ENCODE measurements around the gene WBP1.
"Not testable (repeated sequence)": the region's sequence is repeated elsewhere in the genome, so short reads cannot be mapped to it uniquely, and the experiment has no call there.

The WBP1 gene

DNA sequence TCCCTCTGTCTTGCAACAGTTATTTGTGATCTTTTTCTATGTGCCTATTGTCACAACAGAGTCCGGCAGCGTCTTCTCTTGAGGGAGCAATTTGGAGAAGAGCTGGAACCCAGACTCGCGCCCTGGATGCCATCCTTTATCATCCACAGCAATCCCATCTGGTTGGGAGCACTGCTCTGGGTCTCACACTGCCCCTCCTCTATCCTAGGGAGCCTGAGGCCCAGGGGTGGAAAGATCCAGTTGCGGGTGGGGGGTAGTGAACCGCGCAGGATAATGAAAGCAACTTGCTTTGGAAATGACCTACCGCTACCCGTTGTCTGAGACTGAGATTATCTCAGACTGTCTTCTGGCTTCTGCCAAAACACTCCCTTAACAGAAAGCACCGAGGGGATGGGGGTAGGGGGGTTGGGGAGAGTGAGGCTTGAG, 713 bp downstream of the WBP1 start:
- Histone ChIP-seq H3K9me3 (ENCODE audit: control insufficient read depth, insufficient read depth, low read depth, low read length) (no peaks in the 10 kb centered on the region), H3K4me1 (ENCODE audit: control insufficient read depth, insufficient read depth, low read length) (0 out of 2 replicates have a peak, but pooled peaks cover 5% of the 10 kb centered on the region), H3K36me3 (ENCODE audit: control insufficient read depth, insufficient read depth, low read length) (peaks cover 23% of the 10 kb centered on the region), H3K27ac (ENCODE audit: low read depth, low read length) (no peak overlapping the region), H3K9ac (ENCODE audit: low read length) (peak overlapping the region; percentile 89), H3K27me3 (ENCODE audit: control insufficient read depth, insufficient read depth, low read length) (no peaks in the 10 kb centered on the region), H3K4me3 (ENCODE audit: low read depth, low read length) (peak overlapping the region; percentile 91)

DNA sequence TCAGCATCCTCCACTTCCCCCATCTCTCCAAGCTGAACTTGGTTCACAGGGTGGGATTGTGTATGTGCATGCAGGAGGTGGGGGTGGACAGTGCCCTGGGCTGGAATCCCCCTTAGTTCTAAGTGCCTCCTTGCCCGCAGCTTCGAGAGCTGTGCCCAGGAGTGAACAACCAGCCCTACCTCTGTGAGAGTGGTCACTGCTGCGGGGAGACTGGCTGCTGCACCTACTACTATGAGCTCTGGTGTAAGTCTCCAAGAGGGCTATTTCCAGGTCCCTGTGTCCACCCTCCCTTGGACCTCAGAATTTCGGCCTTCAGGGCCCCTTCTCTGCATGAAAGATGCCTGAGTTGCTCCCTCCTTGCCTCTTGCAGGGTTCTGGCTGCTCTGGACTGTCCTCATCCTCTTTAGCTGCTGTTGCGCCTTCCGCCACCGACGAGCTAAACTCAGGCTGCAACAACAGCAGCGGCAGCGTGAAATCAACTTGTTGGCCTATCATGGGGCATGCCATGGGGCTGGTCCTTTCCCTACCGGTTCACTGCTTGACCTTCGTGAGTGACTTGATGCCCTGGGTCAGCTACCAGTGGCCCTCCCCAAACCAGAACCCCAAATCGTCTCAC, 1.4 kb downstream of the WBP1 start:
- not testable (repeated sequence) for H3K27me3 ChIP-seq (ENCODE audit: control insufficient read depth, insufficient read depth, low read length); H3K27ac ChIP-seq (ENCODE audit: low read depth, low read length); H3K4me1 ChIP-seq (ENCODE audit: control insufficient read depth, insufficient read depth, low read length); H3K9me3 ChIP-seq (ENCODE audit: control insufficient read depth, insufficient read depth, low read depth, low read length)
- peak overlapping the region; percentile 14 for H3K9ac ChIP-seq (ENCODE audit: low read length)
- peak overlapping the region; percentile 91 for H3K4me3 ChIP-seq (ENCODE audit: low read depth, low read length)
- H3K36me3 ChIP-seq (ENCODE audit: control insufficient read depth, insufficient read depth, low read length), result peaks cover 23% of the 10 kb centered on the region

DNA sequence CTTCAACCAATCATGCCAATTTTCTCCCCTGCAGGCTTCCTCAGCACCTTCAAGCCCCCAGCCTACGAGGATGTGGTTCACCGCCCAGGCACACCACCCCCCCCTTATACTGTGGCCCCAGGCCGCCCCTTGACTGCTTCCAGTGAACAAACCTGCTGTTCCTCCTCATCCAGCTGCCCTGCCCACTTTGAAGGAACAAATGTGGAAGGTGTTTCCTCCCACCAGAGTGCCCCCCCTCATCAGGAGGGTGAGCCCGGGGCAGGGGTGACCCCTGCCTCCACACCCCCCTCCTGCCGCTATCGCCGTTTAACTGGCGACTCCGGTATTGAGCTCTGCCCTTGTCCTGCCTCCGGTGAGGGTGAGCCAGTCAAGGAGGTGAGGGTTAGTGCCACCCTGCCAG, 1.9 kb downstream of the WBP1 start:
- not testable (repeated sequence) for H3K4me1 ChIP-seq (ENCODE audit: control insufficient read depth, insufficient read depth, low read length); H3K27me3 ChIP-seq (ENCODE audit: control insufficient read depth, insufficient read depth, low read length); H3K27ac ChIP-seq (ENCODE audit: low read depth, low read length); H3K9me3 ChIP-seq (ENCODE audit: control insufficient read depth, insufficient read depth, low read depth, low read length); H3K9ac ChIP-seq (ENCODE audit: low read length); H3K4me3 ChIP-seq (ENCODE audit: low read depth, low read length)
- H3K36me3 ChIP-seq (ENCODE audit: control insufficient read depth, insufficient read depth, low read length), result peaks cover 23% of the 10 kb centered on the region

DNA sequence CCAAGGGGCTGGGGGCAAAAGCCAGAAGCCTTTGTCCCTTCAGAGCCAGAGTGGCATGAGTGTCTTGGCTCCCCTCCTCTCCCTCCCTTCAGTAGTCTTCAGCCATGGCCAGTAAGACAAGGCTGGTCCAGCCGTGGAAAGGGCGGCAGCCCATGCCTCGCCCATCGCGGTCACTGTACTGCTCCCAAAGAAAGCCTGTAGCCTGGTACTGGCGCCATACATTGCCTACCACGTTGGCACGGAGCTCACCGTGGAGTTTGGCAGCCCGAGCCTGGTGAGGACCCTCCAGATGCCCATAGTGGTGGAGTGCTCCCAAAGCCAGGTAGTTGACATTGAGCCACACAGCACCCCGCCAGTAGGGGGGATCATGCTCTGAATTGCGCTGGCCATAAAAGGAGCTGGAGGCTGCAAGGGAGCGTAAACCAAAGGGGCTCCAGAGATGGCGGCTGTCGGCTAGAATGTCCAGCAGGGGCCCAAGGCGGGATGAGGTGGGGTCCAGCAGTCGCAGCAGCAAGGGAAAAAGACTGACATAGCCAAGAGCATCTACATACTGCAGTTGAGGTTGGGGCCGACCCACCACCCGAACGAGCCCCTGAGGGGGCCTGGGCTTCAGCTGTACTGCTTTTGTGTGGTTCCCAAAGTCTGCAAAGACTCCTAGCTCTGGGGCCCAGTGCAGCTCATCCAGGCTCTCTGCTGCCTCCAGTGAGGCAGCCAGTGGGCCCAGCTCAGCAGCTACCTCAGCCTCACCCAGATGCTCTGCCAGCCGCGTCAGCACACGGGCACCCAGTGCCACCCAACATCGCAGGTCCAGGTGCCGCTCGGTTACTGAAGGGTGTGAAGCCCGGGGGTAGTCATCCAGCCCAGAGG, 3.2 kb downstream of the WBP1 start:
- Histone ChIP-seq H3K9ac (ENCODE audit: low read length) (no peak overlapping the region), H3K27ac (ENCODE audit: low read depth, low read length) (no peak overlapping the region), H3K27me3 (ENCODE audit: control insufficient read depth, insufficient read depth, low read length) (no peaks in the 10 kb centered on the region), H3K4me3 (ENCODE audit: low read depth, low read length) (no peak overlapping the region), H3K9me3 (ENCODE audit: control insufficient read depth, insufficient read depth, low read depth, low read length) (no peaks in the 10 kb centered on the region), H3K36me3 (ENCODE audit: control insufficient read depth, insufficient read depth, low read length) (peaks cover 23% of the 10 kb centered on the region), H3K4me1 (ENCODE audit: control insufficient read depth, insufficient read depth, low read length) (0 out of 2 replicates have a peak, but pooled peaks cover 3% of the 10 kb centered on the region)

DNA sequence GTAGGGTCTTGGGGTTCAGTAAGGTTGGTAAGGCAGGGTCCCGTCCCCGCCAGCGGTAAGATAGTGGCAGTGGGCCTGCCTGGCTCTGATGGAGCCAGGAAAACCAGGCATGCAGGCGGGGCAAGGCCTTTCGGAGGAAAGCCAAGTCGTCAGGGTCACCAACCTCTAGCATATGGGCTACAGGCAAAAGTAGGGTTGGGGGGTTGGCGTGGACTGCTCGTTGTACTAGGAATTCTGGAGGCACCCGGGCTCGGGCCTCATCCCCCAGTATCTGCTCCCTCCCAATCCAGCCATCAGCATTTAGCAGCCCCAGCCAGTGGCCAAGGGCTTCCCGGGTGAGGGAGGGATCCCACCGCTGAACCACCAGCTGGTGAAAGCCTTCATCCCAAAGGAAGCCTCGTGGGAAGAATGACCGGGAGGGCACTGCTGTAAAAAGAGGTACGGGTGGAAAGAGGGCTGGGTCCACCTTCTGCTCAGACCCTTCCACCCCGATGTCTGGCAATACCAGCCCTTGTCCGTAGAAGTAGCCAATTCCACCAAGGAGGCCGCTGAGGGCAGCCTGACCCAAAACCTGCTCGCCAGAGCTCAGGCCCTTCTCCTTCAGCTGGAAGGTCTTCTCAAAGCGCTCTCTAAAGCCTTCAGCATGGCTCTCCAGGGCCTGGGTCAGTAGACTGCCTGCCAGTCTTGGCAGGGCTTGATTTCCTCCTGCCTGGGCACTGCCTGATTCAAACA, 4.0 kb downstream of the WBP1 start:
- Histone ChIP-seq H3K9ac (ENCODE audit: low read length) (no peak overlapping the region), H3K9me3 (ENCODE audit: control insufficient read depth, insufficient read depth, low read depth, low read length) (no peaks in the 10 kb centered on the region)

DNA sequence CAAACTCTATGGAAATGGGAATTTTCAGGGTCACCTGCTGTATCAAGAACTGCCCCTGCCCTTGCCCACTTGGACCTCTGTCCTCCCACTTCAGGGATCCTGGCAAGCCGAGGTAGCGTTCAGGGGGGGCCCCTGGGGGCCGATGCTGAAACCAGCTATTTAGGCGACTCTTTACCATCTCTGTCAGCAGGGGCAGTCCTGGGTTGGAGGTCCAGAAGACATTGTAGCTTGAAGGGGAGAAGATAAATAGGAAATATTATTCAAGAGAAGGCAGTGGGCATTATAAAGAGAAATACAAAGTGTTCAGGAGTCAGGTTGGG, 4.5 kb downstream of the WBP1 start:
- no peaks in the 10 kb centered on the region for H3K9me3 ChIP-seq (ENCODE audit: control insufficient read depth, insufficient read depth, low read depth, low read length)
- 0 out of 2 replicates have a peak, but pooled peaks cover 3% of the 10 kb centered on the region for H3K4me1 ChIP-seq (ENCODE audit: control insufficient read depth, insufficient read depth, low read length)
- no peak overlapping the region for H3K9ac ChIP-seq (ENCODE audit: low read length)
- peaks cover 23% of the 10 kb centered on the region for H3K36me3 ChIP-seq (ENCODE audit: control insufficient read depth, insufficient read depth, low read length)
- no peaks in the 10 kb centered on the region for H3K27me3 ChIP-seq (ENCODE audit: control insufficient read depth, insufficient read depth, low read length)
- H3K27ac ChIP-seq (ENCODE audit: low read depth, low read length), result no peak overlapping the region
- H3K4me3 ChIP-seq (ENCODE audit: low read depth, low read length), result no peak overlapping the region

More for the DNA sequence above, 4.0 kb downstream of the WBP1 start:
- H3K4me3 ChIP-seq (ENCODE audit: low read depth, low read length), result no peak overlapping the region
- H3K27me3 ChIP-seq (ENCODE audit: control insufficient read depth, insufficient read depth, low read length), result no peaks in the 10 kb centered on the region
- H3K4me1 ChIP-seq (ENCODE audit: control insufficient read depth, insufficient read depth, low read length), result 0 out of 2 replicates have a peak, but pooled peaks cover 3% of the 10 kb centered on the region
- no peak overlapping the region for H3K27ac ChIP-seq (ENCODE audit: low read depth, low read length)
- peaks cover 23% of the 10 kb centered on the region for H3K36me3 ChIP-seq (ENCODE audit: control insufficient read depth, insufficient read depth, low read length)

DNA sequence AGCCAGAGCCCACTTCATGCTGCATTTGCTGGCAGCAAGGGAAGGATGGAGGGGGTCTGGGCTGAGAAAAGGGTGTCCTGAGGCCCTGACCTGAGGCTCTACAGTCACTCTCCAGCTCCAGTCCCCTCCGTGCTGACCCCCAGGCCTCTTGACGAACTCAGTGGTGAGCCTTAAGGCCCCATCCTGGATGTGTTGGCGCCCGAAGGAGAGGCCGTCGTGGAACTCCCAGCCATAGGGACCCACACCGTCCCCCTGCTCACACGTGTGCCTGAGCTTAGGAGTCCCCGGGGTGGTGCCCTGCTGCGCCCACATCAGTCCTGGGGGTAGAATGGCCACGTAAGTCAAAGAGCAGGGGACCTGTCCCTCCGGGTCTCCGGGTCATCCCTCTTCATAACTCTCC, 6.2 kb downstream of the WBP1 start:
- H3K27me3 ChIP-seq (ENCODE audit: control insufficient read depth, insufficient read depth, low read length), result no peaks in the 10 kb centered on the region
- H3K4me1 ChIP-seq (ENCODE audit: control insufficient read depth, insufficient read depth, low read length), result 0 out of 2 replicates have a peak, but pooled peaks cover 3% of the 10 kb centered on the region
- no peak overlapping the region for H3K27ac ChIP-seq (ENCODE audit: low read depth, low read length)
- H3K36me3 ChIP-seq (ENCODE audit: control insufficient read depth, insufficient read depth, low read length), result peaks cover 23% of the 10 kb centered on the region
- peak overlapping the region; percentile 88 for H3K4me3 ChIP-seq (ENCODE audit: low read depth, low read length)
- peak overlapping the region; percentile 81 for H3K9ac ChIP-seq (ENCODE audit: low read length)
- no peaks in the 10 kb centered on the region for H3K9me3 ChIP-seq (ENCODE audit: control insufficient read depth, insufficient read depth, low read depth, low read length)

DNA sequence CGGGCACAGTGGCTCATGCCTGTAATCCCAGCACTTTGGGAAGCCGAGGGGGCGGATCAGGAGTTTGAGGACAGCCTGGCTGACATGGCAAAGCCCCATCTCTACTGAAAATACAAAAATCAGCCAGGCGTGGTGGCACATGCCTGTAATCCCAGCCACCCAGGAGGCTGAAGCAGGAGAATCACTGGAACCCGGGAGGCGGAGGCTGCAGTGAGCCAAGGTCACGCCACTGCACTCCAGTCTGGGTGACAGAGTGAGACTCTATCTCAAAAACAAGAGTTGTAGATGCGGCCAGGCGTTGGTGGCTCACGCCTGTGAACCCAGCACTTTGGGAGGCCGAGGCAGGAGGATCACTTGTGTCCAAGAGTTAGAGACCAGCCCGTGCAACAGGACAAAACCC, 12.5 kb downstream of the WBP1 start:
- H3K36me3 ChIP-seq (ENCODE audit: control insufficient read depth, insufficient read depth, low read length), result peaks cover 15% of the 10 kb centered on the region
- H3K27ac ChIP-seq (ENCODE audit: low read depth, low read length); H3K4me1 ChIP-seq (ENCODE audit: control insufficient read depth, insufficient read depth, low read length); H3K4me3 ChIP-seq (ENCODE audit: low read depth, low read length); H3K9ac ChIP-seq (ENCODE audit: low read length); H3K27me3 ChIP-seq (ENCODE audit: control insufficient read depth, insufficient read depth, low read length); H3K9me3 ChIP-seq (ENCODE audit: control insufficient read depth, insufficient read depth, low read depth, low read length): not testable (repeated sequence)

DNA sequence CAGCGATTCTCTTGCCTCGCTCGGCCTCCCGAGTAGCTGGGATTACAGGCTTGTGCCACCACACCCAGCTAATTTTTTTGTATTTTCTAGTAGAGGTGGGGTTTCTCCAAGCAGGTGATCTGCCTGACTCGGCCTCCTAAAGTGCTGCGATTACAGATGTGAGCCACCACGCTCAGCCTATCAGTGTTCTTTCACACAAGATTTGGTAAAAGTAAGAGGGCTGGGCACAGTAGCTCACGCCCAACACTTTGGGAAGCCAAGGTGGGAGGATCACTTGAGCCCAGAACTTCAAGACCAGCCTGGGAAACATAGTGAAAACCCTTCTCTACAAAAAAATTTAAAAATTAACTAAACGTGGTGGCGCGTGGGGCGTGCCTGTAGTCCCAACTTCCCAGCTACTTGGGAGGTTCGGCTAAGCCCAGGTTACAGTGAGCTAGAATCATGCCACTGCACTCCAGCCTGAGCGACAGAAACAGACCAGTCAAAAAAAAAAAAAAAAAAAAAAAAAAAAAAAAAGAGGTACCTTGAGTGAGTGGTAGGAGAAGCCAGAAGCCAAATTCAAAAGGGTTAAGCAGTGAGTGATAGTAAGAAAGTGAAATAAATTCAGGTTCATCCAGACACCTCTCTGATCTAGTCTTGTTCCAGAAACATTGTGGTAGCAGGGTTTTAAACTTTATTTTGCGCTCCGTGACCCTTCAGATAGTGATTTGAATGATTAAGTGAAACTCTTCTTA, 13.3 kb downstream of the WBP1 start:
- H3K27ac ChIP-seq (ENCODE audit: low read depth, low read length), result no peak overlapping the region
- no peaks in the 10 kb centered on the region for H3K9me3 ChIP-seq (ENCODE audit: control insufficient read depth, insufficient read depth, low read depth, low read length)
- peak overlapping the region; percentile 86 for H3K4me3 ChIP-seq (ENCODE audit: low read depth, low read length)
- H3K9ac ChIP-seq (ENCODE audit: low read length), result peak overlapping the region; percentile 89
- H3K4me1 ChIP-seq (ENCODE audit: control insufficient read depth, insufficient read depth, low read length), result no peaks in the 10 kb centered on the region
- H3K27me3 ChIP-seq (ENCODE audit: control insufficient read depth, insufficient read depth, low read length), result no peaks in the 10 kb centered on the region
- peaks cover 15% of the 10 kb centered on the region for H3K36me3 ChIP-seq (ENCODE audit: control insufficient read depth, insufficient read depth, low read length)

DNA sequence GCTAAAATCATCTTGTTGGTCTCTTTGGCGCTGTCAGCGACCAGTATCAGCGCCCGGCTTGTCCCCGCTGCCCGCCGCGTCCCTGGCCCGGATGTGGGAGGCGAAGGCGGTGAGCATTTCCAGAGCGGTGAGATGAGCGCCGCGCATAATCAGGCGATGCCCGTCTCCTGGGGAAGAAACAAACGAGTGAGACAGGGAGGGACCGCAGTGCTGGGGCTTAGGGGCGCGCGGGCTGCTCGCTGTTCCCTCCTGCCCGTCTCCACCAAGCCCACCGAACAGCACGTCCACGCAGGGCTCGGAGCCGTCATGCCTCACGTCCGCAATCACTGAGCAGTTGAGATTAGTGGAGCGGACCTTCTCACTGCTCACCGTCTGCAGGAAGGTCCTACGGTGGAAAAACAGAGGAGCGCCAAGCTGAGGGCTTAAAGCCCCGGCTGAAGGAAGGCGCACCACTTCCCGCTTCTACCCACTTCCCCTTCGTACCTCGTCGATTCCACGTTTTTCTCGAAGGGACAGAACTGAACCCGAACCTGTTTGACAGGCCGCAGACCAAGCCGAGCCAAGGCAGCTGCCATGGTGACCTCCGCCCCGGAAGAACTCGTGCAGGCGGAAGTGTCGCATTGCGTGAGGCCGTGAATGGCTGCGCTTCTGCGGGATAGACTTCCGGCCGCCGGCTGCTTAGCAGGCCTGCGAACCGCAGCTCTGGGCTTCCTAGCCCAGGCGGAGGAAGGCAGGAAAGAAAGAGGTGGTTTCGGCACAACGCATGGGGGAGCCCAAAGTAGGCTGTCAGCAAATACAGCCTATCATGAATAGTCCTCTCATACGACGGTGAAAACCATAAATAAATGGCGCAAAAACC, 14.1 kb downstream of the WBP1 start, which contains the start of gene MRPL53:
TSS of gene MRPL53 (minus strand) at position 595 of the 859 bp plus-strand sequence. CDS start at position 575, 20 bp downstream.
- H3K27ac ChIP-seq (ENCODE audit: low read depth, low read length), result peak within 1 kb of the TSS; percentile 12

More for the DNA sequence above, 14.1 kb downstream of the WBP1 start, which contains the start of gene MRPL53:
- peaks cover 17% of the 10 kb centered on the region for H3K36me3 ChIP-seq (ENCODE audit: control insufficient read depth, insufficient read depth, low read length)
- H3K4me1 ChIP-seq (ENCODE audit: control insufficient read depth, insufficient read depth, low read length), result no peaks in the 10 kb centered on the region
- H3K9ac ChIP-seq (ENCODE audit: low read length), result peak within 1 kb of the TSS; percentile 89
- no peaks in the 10 kb centered on the region for H3K9me3 ChIP-seq (ENCODE audit: control insufficient read depth, insufficient read depth, low read depth, low read length)
- H3K4me3 ChIP-seq (ENCODE audit: low read depth, low read length), result peak within 1 kb of the TSS; percentile 86
- no peaks in the 10 kb centered on the region for H3K27me3 ChIP-seq (ENCODE audit: control insufficient read depth, insufficient read depth, low read length)
